ENCODE data around the gene NLN. TPM values are rescaled to one million over a fixed set of nuclear protein-coding genes. Genes with fewer than 3 reads are reported as not detected.

The NLN gene
- total RNA-seq, 4 donors from 2014 or later = 8.7 to 17.5 (median 13.1) TPM

DNA sequence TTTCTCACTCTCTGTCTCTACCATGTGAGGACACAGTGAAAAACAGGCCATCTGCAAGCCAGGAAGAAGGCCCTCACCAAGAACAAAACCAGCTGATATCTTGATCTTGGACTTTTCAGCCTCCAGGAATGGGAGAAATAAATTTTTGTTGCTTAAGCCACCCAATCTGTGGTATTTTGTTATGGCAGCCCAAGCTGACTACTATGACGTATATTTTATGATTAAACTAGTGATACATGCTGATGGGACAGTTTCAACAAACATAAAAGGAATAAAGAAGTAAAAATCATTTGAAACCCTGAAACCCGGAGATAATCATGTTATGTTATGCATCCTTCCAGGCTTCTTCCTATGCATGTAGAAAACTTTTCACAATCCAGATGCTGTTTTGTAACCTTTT is 132.9 kb downstream of the NLN start:
- no peaks in the 10 kb centered on the region for H3K27me3 ChIP-seq
- intact Hi-C loops (cut with DNase I) = no loop called here
- H3K9me3 ChIP-seq = no peaks in the 10 kb centered on the region
- H3K4me3 ChIP-seq (replicated peaks in 1 of 3) = no peak overlapping the region
- no peaks in the 10 kb centered on the region for H3K36me3 ChIP-seq
- TF ChIP-seq, protein P1, sequence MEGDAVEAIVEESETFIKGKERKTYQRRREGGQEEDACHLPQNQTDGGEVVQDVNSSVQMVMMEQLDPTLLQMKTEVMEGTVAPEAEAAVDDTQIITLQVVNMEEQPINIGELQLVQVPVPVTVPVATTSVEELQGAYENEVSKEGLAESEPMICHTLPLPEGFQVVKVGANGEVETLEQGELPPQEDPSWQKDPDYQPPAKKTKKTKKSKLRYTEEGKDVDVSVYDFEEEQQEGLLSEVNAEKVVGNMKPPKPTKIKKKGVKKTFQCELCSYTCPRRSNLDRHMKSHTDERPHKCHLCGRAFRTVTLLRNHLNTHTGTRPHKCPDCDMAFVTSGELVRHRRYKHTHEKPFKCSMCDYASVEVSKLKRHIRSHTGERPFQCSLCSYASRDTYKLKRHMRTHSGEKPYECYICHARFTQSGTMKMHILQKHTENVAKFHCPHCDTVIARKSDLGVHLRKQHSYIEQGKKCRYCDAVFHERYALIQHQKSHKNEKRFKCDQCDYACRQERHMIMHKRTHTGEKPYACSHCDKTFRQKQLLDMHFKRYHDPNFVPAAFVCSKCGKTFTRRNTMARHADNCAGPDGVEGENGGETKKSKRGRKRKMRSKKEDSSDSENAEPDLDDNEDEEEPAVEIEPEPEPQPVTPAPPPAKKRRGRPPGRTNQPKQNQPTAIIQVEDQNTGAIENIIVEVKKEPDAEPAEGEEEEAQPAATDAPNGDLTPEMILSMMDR (IDR thresholded peaks at IDR 0.05) = no peak
- TF ChIP-seq POLR2A (IDR thresholded peaks at IDR 0.05) = no peak
- no peak overlapping the region for H3K27ac ChIP-seq
- DNase-seq = no peak
- H3K4me1 ChIP-seq = no peaks in the 10 kb centered on the region
- 94 to 98% methylated on average over 2 of the region's 2 CpGs for WGBS, 2 donors

DNA sequence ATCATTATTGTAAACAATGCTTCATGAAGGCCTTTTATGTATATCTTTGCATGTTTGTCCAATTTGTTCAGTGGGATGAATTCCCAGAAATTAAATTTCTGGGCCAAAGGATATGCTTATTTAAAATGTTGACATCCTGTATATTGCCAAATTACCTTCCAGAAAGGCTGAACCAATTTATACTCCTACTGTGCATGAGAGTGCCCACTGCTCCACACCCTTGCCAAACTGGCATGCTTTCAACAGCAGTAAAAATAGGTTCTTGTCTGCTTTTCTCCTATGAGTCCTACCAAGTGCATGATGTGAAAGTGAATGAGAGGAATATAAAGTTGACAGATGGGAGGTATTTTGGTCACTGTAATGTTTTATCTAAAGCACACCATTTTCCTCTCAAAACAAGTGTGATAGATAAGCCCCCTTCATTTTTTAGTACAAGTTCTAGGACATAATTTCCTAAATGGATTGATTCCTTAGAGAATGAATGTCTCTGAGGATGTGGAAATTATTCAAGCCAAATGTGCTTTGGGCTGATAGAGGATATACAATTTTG is 133.8 kb downstream of the NLN start:
- H3K9me3 ChIP-seq = no peaks in the 10 kb centered on the region
- intact Hi-C loops (cut with DNase I) = no loop called here
- H3K36me3 ChIP-seq = no peaks in the 10 kb centered on the region
- DNase-seq = no peak
- no peaks in the 10 kb centered on the region for H3K27me3 ChIP-seq
- H3K4me3 ChIP-seq (replicated peaks in 1 of 3) = no peak overlapping the region
- no peak overlapping the region for H3K27ac ChIP-seq
- no peaks in the 10 kb centered on the region for H3K4me1 ChIP-seq
- TF ChIP-seq, protein P1 (IDR thresholded peaks at IDR 0.05) = no peak
- TF ChIP-seq POLR2A (IDR thresholded peaks at IDR 0.05) = no peak

DNA sequence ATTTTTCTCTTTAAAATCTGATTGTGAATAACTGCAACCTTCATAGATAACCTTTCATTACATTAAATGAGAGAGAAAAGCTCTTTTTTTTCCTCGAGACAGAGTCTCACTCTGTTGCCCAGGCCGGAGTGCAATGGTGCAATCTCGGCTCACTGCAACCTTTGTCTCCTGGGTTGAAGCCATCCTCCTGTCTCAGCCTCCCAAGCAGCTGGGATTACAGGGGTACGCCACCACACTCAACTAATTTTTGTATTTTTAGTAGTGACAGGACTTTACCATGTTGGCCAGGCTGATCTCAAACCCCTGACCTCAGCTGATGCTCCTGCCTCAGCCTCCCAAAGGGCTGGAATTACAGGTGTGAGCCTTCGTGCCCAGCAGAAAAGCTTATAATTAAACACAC is 134.5 kb downstream of the NLN start:
- DNase-seq = no peak

GRCh38 chr5:65858316-65858715 is 136.3 kb downstream of the NLN start:
- DNase-seq = no peak
- H3K27me3 ChIP-seq = no peaks in the 10 kb centered on the region
- intact Hi-C loops (cut with DNase I) = no loop called here
- peaks cover 0 to 4% of the 10 kb centered on the region in 2 donors for H3K4me1 ChIP-seq
- H3K4me3 ChIP-seq (replicated peaks in 1 of 3) = no peak overlapping the region
- no peak overlapping the region for H3K27ac ChIP-seq
- H3K36me3 ChIP-seq = no peaks in the 10 kb centered on the region
- WGBS, 2 donors = 68 to 75% methylated on average over 3 of the region's 3 CpGs
- TF ChIP-seq, protein P1 (IDR thresholded peaks at IDR 0.05) = no peak
- TF ChIP-seq POLR2A (IDR thresholded peaks at IDR 0.05) = no peak
- no peaks in the 10 kb centered on the region for H3K9me3 ChIP-seq

More for the DNA sequence above, 134.5 kb downstream of the NLN start:
- Histone ChIP-seq H3K4me3 (replicated peaks in 1 of 3) (no peak overlapping the region), H3K27ac (no peak overlapping the region), H3K9me3 (no peaks in the 10 kb centered on the region), H3K36me3 (no peaks in the 10 kb centered on the region), H3K27me3 (no peaks in the 10 kb centered on the region), H3K4me1 (no peaks in the 10 kb centered on the region)
- TF ChIP-seq POLR2A (IDR thresholded peaks at IDR 0.05) = no peak
- TF ChIP-seq, protein P1 (IDR thresholded peaks at IDR 0.05) = no peak
- WGBS, 2 donors = 84 to 95% methylated on average over 5 of the region's 5 CpGs
- intact Hi-C loops (cut with DNase I) = no loop called here

GRCh38 chr5:65861830-65862241 is 139.8 kb downstream of the NLN start:
- H3K27ac ChIP-seq = no peak overlapping the region
- 73 to 74% methylated on average over 3 of the region's 3 CpGs for WGBS, 2 donors
- TF ChIP-seq POLR2A (IDR thresholded peaks at IDR 0.05) = no peak
- TF ChIP-seq, protein P1 (IDR thresholded peaks at IDR 0.05) = no peak

More at GRCh38 chr5:65861830-65862241, 139.8 kb downstream of the NLN start:
- intact Hi-C loops (cut with DNase I) = no loop called here
- Histone ChIP-seq H3K9me3 (no peaks in the 10 kb centered on the region), H3K4me1 (peaks cover 0 to 4% of the 10 kb centered on the region in 2 donors), H3K4me3 (replicated peaks in 1 of 3) (no peak overlapping the region), H3K27me3 (no peaks in the 10 kb centered on the region), H3K36me3 (no peaks in the 10 kb centered on the region)
- DNase-seq = peak in 1 of 2 donors; percentile 3

Data from thyroid gland (tissue), 4 donors.